ENCODE results near the gene SPIN1.

GRCh38 chr9:88388203-88388885 lies at the start of gene SPIN1:
- TF ChIP-seq POLR2A (IDR thresholded peaks at IDR 0.05; ENCODE audit: low read length) (no peak), GATA1 (IDR thresholded peaks at IDR 0.05; ENCODE audit: low read depth, low read length) (no peak)

All from erythroblast (primary cell).